Activated T-cell treated with anti-CD3 and anti-CD28 coated beads, Interleukin-2, amount 50 U/mL, for 1 hour (primary cell): ENCODE data around the gene RGS4.
"Not testable (repeated sequence)": the region's sequence is repeated elsewhere in the genome, so short reads cannot be mapped to it uniquely, and the experiment has no call there.

Experiments used
- DNase-seq: peaks from one replicate; pipeline ENCODE4 v3.0.0-alpha.2; 2020

RGS4 gene

GRCh38 chr1:163069655-163070277 lies 605 bp downstream of the RGS4 start:
- no peak for DNase-seq

DNA sequence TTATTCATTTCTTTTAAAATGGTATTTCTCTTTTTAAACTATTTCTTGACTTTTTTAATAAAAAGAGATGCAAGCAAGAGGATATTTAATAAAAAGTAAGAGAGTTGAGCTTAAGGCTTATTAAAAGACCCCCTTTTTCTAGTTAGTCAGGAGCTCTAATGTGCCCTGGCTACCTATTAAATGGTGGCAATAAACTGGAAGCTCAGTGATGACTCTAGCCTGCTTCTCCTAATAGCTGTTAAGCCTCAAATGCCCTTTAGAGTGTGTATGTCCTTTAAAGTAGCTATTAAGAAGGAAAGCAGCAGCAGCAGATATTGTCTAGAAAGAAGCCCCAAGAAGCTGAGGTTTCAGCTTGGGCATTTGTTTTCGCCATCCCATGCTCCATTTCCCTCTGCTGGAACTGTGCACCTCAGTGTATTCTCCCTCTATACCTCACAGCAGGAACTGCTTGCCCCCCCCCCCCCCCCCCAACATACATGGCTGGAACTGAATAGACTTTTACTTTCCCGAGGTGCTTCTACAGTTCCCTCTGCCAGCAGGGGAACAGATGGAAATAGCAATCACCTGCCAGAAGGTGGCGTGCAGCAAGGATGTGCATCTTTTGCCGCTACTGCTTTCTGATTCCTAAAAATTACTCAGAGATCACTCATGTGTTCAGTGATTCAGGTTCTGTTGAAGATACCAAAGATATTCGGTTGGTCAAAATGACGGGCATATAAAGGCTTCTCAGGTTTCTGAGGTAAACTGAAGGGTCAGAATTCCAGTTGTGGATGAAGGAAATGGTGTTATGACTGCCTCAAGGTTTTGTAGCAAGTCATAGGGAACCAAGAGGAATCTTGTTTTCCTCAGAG lies 2.5 kb downstream of the RGS4 start:
- peak; percentile 16 for DNase-seq

- no peak for DNase-seq
These were observed 3.5 kb downstream of the RGS4 start for GRCh38 chr1:163072658-163073057.

- DNase-seq = no peak
These were observed 4.8 kb downstream of the RGS4 start for GRCh38 chr1:163074004-163074403.

DNA sequence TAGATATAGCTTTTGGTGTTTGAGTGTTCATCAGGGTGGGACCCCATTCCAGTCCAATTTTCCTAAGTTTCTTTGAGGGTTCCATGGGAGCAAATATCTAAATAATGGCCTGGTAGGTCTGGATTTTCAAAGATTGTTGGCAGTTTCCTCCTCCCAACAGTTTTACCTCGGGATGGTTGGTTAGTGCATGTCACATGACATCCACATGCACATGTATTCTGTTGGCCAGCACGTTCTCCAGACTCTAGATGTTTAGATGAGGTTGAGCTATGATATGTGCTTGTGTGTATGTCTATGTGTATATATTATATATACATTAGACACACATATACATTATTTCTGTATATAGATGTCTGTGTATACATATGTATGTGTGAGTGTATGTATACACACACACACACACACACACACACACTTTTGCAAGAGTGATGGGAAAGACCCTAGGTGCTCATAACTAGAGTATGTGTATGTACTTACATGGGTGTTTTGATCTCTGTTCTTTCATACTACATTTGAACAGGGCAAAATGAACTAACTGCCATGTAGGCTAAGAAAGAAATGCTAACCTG lies 5.6 kb downstream of the RGS4 start:
- no peak for DNase-seq

DNA sequence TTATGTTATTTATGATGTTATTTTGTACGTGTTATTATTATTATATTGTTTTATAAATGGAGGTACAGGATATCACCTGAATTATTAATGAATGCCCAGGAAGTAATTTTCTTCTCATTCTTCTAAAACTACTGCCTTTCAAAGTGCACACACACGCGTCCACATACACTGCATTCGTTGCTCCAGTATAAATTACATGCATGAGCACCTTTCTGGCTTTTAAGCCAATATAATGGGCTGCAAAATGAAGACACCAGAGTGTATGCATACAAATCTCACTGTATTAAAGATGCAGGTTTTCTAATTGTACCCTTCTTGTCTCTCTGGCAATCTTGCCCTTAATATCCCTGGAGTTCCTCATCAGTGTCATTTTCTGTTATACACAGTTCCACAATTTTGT lies 6.9 kb downstream of the RGS4 start:
- DNase-seq = no peak

DNA sequence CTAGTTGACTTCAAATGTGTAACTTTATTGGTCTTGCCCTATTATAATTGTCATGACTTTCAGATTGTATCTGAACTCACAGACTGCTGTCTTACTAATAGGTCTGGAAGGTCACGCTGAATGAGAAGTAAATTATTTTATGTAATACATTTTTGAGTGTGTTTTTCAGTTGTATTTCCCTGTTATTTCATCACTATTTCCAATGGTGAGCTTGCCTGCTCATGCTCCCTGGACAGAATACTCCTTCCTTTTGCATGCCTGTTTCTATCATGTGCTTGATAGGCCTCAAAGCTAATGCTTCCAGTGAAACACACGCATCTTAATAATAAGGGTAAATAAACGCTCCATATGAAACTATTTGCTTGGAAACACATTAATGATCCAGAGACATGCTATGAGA lies 7.3 kb downstream of the RGS4 start:
- no peak for DNase-seq

- no peak for DNase-seq
These were observed 8.0 kb downstream of the RGS4 start for GRCh38 chr1:163076981-163077761.

GRCh38 chr1:163082971-163083370 lies 13.8 kb downstream of the RGS4 start:
- no peak for DNase-seq

DNA sequence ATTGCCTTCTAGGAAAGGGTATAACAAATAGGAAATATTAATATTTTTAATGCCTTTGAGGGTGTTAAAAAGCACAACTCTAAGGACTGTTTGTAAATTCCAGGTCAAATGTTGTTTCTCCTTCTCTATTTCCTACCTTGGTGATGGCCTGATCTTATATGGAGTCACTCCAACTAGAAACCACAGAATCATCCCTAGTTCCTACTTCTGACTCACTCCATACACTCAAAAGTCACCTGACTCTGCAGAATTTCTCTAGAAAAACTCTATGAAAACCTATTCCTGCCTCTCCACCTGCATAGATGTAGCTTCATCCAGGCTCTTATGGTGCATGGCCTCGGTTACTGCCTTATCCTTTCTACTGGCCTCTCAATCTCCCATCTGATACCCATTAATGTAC lies 14.5 kb downstream of the RGS4 start:
- no peak for DNase-seq

GRCh38 chr1:163084330-163084729 lies 15.2 kb downstream of the RGS4 start:
- no peak for DNase-seq

DNA sequence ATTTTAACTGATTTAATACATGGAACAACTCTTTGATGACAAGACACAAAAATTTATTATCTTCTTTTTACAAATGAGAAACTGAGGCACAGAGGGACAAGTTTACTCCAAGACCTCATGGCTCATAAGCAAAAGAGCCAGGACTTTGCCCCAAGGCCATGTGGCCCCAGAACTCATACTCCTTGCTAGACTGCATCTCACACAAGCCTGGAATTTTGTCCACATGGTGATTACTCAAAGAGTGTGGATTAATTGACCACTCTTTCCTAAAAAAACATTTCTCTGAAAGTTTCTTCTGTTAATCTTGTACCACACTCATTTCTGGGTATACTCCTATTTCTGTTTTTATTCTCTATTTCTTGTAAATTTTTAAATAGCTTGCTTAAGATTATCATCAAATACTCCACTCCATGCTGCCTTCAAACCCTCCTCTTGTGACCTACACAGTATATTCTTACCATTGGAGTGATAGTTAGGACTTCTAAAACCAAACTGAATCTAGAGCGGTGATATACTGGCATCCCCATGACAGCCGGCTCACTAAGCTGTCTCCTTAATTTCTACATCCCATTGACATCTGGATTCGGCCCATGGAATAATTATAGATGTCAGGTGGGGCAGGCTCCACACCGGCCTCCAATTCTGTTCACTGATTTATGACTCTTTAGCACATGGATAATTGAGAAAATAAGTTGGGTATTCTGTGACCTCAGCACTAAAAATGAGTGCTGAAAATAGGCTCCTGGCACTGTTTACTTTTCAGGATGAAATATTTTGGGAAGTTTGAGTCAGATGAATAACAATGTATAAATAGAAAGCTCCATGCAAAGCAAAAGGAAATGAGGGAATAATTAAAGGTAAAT lies 16.1 kb downstream of the RGS4 start:
- no peak for DNase-seq

- DNase-seq = no peak
These were observed 16.7 kb downstream of the RGS4 start for GRCh38 chr1:163085904-163086268.

- DNase-seq = not testable (repeated sequence)
These were observed 20.0 kb downstream of the RGS4 start for GRCh38 chr1:163089117-163089516.

DNA sequence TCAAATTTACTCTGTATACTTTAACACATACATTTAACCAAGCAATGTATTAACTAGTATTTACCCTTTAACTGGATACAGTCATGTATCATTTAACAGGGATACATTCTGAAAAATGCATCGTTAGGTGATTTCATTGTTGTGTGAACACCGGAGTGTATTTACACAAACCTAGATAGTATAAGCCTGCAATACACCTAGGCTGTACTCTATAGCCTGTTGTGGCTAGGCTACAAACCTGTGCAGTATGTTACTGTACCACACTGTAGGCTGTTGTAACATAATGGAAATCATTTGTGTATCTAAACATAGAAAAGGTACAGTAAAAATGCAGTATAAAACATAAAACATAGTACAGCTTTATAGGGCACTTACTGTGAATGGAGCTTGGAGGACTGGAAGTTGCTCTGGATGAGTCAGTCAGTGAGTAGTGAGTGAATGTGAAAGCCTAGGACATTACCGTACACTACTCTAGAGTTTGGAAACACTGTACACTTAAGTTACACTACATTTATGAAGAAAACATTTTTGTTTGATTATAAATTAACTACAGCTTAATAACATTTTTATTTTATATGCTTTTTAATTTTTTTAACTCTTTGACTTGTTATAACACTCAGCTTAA lies 21.3 kb downstream of the RGS4 start:
- no peak for DNase-seq

DNA sequence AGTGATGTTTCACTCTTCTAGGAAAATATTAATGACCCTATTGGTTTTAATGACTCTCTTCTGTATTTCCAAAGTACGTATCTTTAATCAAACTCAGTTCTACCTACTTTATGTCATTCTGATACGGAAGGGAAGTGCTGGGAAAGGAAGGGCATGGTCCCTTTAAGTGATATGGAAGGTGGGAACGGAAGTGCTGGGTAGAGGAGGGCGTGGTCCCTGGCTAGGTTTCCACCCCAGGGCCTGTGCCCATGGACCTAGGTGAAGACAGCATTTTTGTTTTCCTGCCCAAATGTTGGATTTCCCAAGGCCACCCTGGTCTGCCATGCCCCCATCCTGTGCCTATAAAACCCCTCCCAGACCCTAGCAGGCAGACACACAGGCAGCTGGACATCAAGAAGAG lies 24.0 kb downstream of the RGS4 start:
- no peak for DNase-seq

- no peak for DNase-seq
These were observed 24.4 kb downstream of the RGS4 start for GRCh38 chr1:163093579-163093978.

GRCh38 chr1:163094182-163094581 lies 25.0 kb downstream of the RGS4 start:
- no peak for DNase-seq

- DNase-seq = no peak
These were observed 25.4 kb downstream of the RGS4 start for GRCh38 chr1:163094589-163094988.

DNA sequence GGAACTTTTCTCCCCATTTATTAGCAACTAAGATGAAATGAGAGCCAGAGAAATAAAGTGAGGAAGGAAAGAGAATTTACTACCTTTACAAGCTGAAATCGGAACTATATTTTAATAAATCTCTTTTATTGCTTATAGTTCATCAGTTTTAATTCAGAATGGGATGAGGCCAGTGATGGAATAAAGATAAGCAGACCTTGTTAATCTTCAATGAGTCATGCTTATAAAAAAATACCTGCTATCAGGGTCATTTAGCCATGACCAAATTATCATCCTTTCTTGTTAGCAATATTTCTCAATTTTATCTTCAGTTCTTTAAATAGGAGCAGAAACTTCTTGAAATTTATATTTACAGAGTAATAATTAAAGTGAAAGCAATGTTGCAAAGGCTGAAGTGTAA lies 26.1 kb downstream of the RGS4 start:
- DNase-seq = no peak

- no peak for DNase-seq
These were observed 33.4 kb downstream of the RGS4 start for GRCh38 chr1:163102590-163102989.
